Osteocyte (in vitro differentiated cells): ENCODE results near the gene NUCB2. TPM values are rescaled to one million over a fixed set of nuclear protein-coding genes. Genes with fewer than 3 reads are reported as not detected.
A peak's percentile ranks its signal among the peaks of the same experiment; 100 is the strongest.

ENCODE experiments used
- DNase-seq: peaks from one replicate; pipeline ENCODE4 v3.0.0; 2021; ENCODE audit warnings: mixed read lengths; ENCODE audit not compliant: unreplicated experiment; ENCODE audit errors: extremely low spot score
- H3K27ac Mint-ChIP-seq: one replicate; pipeline ENCODE4 v1.8.0; 2021; ENCODE audit warnings: mild to moderate bottlenecking, mixed read lengths; ENCODE audit not compliant: unreplicated experiment
- H3K27me3 Mint-ChIP-seq: one replicate; pipeline ENCODE4 v1.8.0; 2021; ENCODE audit warnings: mixed read lengths; ENCODE audit not compliant: unreplicated experiment
- H3K36me3 Mint-ChIP-seq: one replicate; pipeline ENCODE4 v1.8.0; 2021; ENCODE audit warnings: mixed read lengths; ENCODE audit not compliant: unreplicated experiment
- H3K4me1 Mint-ChIP-seq: one replicate; pipeline ENCODE4 v1.8.0; 2021; ENCODE audit warnings: mixed read lengths; ENCODE audit not compliant: unreplicated experiment
- H3K4me3 Mint-ChIP-seq: one replicate; pipeline ENCODE4 v1.8.0; 2021; ENCODE audit warnings: mild to moderate bottlenecking, moderate library complexity, mixed read lengths; ENCODE audit not compliant: unreplicated experiment
- H3K9me3 Mint-ChIP-seq: one replicate; pipeline ENCODE4 v1.8.0; 2021; ENCODE audit warnings: mixed read lengths; ENCODE audit not compliant: unreplicated experiment
- CTCF ChIP-seq: fragments of 200-600 bp; sonication (generic); IDR thresholded peaks from 2 replicates; pipeline ENCODE4 v1.5.0; 2021; ENCODE audit warnings: antibody characterized with exemption, mild to moderate bottlenecking, moderate library complexity
- total RNA-seq: library from RNA; stranded (reverse); gene quantifications from 2 replicates; pipeline ENCODE4 v1.2.1, GENCODE V29; 2021

NUCB2 gene
- total RNA-seq, 1 donor from 2014 or later = 78.8 TPM

GRCh38 chr11:17250561-17251350 lies 25.8 kb upstream of the NUCB2 start:
- no peak for TF ChIP-seq CTCF
- H3K36me3 Mint-ChIP-seq = no peaks in the 10 kb centered on the region
- H3K4me1 Mint-ChIP-seq = no peaks in the 10 kb centered on the region
- H3K27ac Mint-ChIP-seq = no peak overlapping the region
- DNase-seq = no peak
- no peaks in the 10 kb centered on the region for H3K9me3 Mint-ChIP-seq
- H3K27me3 Mint-ChIP-seq = no peaks in the 10 kb centered on the region
- no peak overlapping the region for H3K4me3 Mint-ChIP-seq

DNA sequence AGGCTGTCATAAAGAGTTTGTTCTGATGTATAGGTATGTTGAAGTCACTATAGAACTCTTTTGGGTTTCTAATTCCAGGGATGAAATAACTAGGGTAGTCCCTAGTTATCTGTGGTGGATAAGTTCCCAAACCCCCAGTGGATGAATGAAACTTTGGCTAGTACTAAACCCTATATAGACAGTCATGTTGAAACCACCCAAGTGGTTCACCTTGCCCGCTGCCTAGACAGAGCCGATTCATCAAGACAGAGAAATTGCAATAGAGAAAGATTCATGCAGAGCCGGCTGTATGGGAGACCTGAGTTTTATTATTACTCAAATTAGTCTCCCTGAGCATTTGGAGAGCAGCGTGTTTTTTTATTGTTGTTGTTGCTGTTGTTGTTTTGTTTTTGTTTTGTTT lies 23.8 kb upstream of the NUCB2 start:
- Mint-ChIP-seq H3K36me3 (no peaks in the 10 kb centered on the region), H3K4me3 (no peak overlapping the region), H3K27me3 (no peaks in the 10 kb centered on the region), H3K4me1 (peaks cover 12% of the 10 kb centered on the region), H3K27ac (no peak overlapping the region), H3K9me3 (no peaks in the 10 kb centered on the region)
- DNase-seq = no peak
- no peak for TF ChIP-seq CTCF

DNA sequence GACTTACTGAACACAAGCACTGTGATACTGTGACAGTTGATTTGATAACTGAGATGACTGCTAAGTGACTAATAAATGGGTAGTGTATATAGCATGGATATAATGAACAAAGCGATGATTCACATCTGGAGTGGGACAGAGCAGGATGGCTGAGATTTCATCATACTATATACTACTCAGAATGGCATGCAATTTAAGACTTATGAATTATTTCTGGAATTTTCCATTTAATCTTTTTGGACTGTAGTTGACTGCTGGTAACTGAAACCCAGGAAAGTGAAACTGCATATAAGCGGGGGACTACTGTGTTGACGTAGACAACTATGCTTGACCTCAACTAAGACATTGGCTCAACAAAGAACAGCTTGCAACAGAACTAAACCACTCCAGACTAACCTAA lies 20.0 kb upstream of the NUCB2 start:
- no peak for DNase-seq
- Mint-ChIP-seq H3K36me3 (no peaks in the 10 kb centered on the region), H3K27ac (peak overlapping the region; percentile 94), H3K4me1 (peaks cover 12% of the 10 kb centered on the region), H3K9me3 (no peaks in the 10 kb centered on the region), H3K27me3 (no peaks in the 10 kb centered on the region), H3K4me3 (peak overlapping the region; percentile 24)
- no peak for TF ChIP-seq CTCF

- H3K4me1 Mint-ChIP-seq = peaks cover 12% of the 10 kb centered on the region
- H3K9me3 Mint-ChIP-seq = no peaks in the 10 kb centered on the region
- H3K36me3 Mint-ChIP-seq = no peaks in the 10 kb centered on the region
- H3K27ac Mint-ChIP-seq = peak overlapping the region; percentile 94
- H3K27me3 Mint-ChIP-seq = no peaks in the 10 kb centered on the region
- no peak for TF ChIP-seq CTCF
- DNase-seq = no peak
- H3K4me3 Mint-ChIP-seq = no peak overlapping the region
Observed at GRCh38 chr11:17257196-17257595, 19.3 kb upstream of the NUCB2 start.

- Mint-ChIP-seq H3K9me3 (no peaks in the 10 kb centered on the region), H3K36me3 (no peaks in the 10 kb centered on the region), H3K4me3 (no peak overlapping the region), H3K27me3 (no peaks in the 10 kb centered on the region), H3K4me1 (peaks cover 15% of the 10 kb centered on the region), H3K27ac (no peak overlapping the region)
- TF ChIP-seq CTCF = no peak
- DNase-seq = no peak
Observed at GRCh38 chr11:17258670-17259069, 17.9 kb upstream of the NUCB2 start.
